ENCODE results near the gene CACNA1I. TPM values are rescaled to one million over a fixed set of nuclear protein-coding genes. Genes with fewer than 3 reads are reported as not detected.

The CACNA1I gene
- total RNA-seq, 1 donor from 2014 or later: 0.60 TPM

GRCh38 chr22:39575552-39575825 lies 4.9 kb downstream of the CACNA1I start:
- Mint-ChIP-seq H3K36me3 (no peaks in the 10 kb centered on the region), H3K27ac (no peak overlapping the region), H3K9me3 (no peaks in the 10 kb centered on the region), H3K4me1 (ENCODE audit: unreplicated experiment) (peaks cover 7% of the 10 kb centered on the region), H3K4me3 (no peak overlapping the region), H3K27me3 (peaks cover 13% of the 10 kb centered on the region)
- no peak for DNase-seq (ENCODE audit: extremely low spot score, unreplicated experiment)
- TF ChIP-seq CTCF (conservative IDR thresholded peaks at IDR 0.05): no peak

- Mint-ChIP-seq H3K36me3 (no peaks in the 10 kb centered on the region), H3K27me3 (peaks cover 15% of the 10 kb centered on the region), H3K4me1 (ENCODE audit: unreplicated experiment) (peaks cover 7% of the 10 kb centered on the region), H3K9me3 (no peaks in the 10 kb centered on the region), H3K27ac (no peak overlapping the region), H3K4me3 (no peak overlapping the region)
- no peak for TF ChIP-seq CTCF (conservative IDR thresholded peaks at IDR 0.05)
- DNase-seq (ENCODE audit: extremely low spot score, unreplicated experiment): no peak
These were observed 5.5 kb downstream of the CACNA1I start for GRCh38 chr22:39576027-39576426.

GRCh38 chr22:39577366-39577765 lies 6.8 kb downstream of the CACNA1I start:
- Mint-ChIP-seq H3K27me3 (peaks cover 21% of the 10 kb centered on the region), H3K4me3 (no peak overlapping the region), H3K4me1 (ENCODE audit: unreplicated experiment) (peaks cover 7% of the 10 kb centered on the region), H3K27ac (no peak overlapping the region), H3K9me3 (no peaks in the 10 kb centered on the region), H3K36me3 (no peaks in the 10 kb centered on the region)
- no peak for DNase-seq (ENCODE audit: extremely low spot score, unreplicated experiment)
- TF ChIP-seq CTCF (conservative IDR thresholded peaks at IDR 0.05): no peak

- Mint-ChIP-seq H3K36me3 (no peaks in the 10 kb centered on the region), H3K4me1 (ENCODE audit: unreplicated experiment) (peaks cover 7% of the 10 kb centered on the region), H3K4me3 (no peak overlapping the region), H3K27ac (no peak overlapping the region), H3K9me3 (no peaks in the 10 kb centered on the region), H3K27me3 (peaks cover 21% of the 10 kb centered on the region)
- DNase-seq (ENCODE audit: extremely low spot score, unreplicated experiment): no peak
- no peak for TF ChIP-seq CTCF (conservative IDR thresholded peaks at IDR 0.05)
These were observed 7.3 kb downstream of the CACNA1I start for GRCh38 chr22:39577900-39578299.

- H3K4me3 Mint-ChIP-seq: no peak overlapping the region
- H3K27me3 Mint-ChIP-seq: peaks cover 36% of the 10 kb centered on the region
- no peaks in the 10 kb centered on the region for H3K9me3 Mint-ChIP-seq
- no peak for DNase-seq (ENCODE audit: extremely low spot score, unreplicated experiment)
- no peak for TF ChIP-seq CTCF (conservative IDR thresholded peaks at IDR 0.05)
- H3K36me3 Mint-ChIP-seq: no peaks in the 10 kb centered on the region
- peaks cover 7% of the 10 kb centered on the region for H3K4me1 Mint-ChIP-seq (ENCODE audit: unreplicated experiment)
- no peak overlapping the region for H3K27ac Mint-ChIP-seq
These were observed 9.5 kb downstream of the CACNA1I start for GRCh38 chr22:39580006-39580441.

GRCh38 chr22:39580795-39581194 lies 10.2 kb downstream of the CACNA1I start:
- no peak for DNase-seq (ENCODE audit: extremely low spot score, unreplicated experiment)
- Mint-ChIP-seq H3K4me1 (ENCODE audit: unreplicated experiment) (peaks cover 7% of the 10 kb centered on the region), H3K9me3 (no peaks in the 10 kb centered on the region), H3K27me3 (peaks cover 36% of the 10 kb centered on the region), H3K4me3 (no peak overlapping the region), H3K27ac (no peak overlapping the region), H3K36me3 (no peaks in the 10 kb centered on the region)
- TF ChIP-seq CTCF (conservative IDR thresholded peaks at IDR 0.05): no peak
